ENCODE measurements around the gene TEDC1.

TEDC1 gene

DNA sequence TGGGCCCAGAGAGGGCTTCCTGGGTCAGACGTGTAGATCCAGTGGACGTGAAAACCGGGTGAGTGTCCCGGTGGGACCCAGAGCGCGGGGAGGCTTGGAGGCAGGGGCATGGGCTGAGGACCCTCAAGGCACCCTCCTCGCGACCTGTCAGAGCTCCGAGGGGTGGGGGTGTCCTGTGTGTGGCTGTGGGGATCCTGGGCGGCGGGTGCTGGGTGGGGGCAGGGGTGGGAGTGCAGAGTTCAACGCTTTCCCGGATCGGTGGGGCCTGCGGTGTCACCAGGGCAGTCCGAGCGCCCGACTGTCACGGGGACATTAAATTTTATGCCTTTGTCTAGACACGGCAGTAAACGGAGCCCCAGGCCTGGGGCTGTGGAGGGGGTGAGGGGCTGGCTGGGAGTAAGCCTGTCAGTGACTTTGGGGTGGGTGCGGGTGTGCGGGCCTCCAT is 36.4 kb downstream of the TEDC1 start:
- DNase-seq: no peak

DNA sequence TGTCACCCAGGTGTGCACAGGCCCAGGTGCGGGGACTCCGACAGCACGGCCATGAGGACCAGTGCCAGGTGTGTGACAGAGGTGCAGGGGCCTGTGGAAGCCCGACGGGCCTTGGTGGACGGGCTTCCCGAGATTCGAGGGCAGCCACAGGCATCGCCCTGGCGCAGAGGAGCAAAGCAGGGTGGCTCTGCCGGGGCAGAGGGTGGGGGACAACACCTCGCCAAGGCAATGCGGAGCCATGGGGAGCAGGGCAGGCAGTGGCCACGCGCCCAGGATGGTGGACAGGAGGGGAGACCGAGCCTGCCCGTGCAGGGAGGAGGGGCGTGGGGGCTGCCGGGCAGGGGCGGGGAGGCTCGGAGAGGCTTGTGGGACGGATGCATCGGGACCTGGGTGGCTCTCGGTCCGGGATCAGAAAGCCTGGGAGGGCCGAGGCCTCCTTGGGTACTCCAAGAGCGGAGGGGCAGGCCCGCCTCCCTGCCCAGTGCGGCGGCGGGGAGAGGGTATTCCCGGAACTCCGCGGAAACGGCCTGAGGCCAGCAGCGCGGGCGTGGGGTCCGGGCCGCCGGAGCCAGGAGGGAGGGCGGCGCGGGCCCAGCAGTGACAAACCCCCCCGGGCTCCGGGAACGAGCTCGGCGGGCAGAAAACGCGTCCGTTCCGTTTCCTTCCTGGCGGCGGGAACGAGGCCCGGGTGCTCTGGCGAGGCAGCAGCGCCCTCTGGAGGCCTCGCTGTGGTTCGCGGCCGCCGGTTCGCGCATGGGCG is 37.0 kb downstream of the TEDC1 start:
- DNase-seq: peak; percentile 81

DNA sequence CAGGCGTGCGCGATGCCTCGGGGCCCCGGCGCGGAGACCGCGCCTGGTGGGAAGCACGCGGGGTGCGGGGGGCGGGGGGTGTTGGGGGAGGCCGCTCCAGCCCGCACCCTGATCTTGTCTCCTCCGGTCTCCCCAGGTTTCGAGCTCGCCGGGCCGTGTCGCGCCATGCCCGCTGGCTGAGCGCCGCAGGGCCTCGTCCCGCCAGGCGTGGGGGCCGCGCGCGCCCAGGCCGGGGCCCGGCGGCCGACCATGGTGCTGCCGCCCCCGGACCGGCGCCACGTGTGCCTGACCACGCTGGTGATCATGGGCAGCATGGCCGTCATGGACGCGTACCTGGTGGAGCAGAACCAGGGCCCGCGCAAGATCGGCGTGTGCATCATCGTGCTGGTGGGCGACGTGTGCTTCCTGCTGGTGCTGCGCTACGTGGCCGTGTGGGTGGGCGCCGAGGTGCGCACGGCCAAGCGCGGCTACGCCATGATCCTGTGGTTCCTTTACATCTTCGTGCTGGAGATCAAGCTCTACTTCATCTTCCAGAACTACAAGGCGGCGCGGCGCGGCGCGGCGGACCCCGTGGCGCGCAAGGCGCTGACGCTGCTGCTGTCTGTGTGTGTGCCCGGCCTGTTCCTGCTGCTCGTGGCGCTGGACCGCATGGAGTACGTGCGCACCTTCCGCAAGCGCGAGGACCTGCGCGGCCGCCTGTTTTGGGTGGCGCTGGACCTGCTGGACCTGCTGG is 37.7 kb downstream of the TEDC1 start:
- DNase-seq: no peak

DNA sequence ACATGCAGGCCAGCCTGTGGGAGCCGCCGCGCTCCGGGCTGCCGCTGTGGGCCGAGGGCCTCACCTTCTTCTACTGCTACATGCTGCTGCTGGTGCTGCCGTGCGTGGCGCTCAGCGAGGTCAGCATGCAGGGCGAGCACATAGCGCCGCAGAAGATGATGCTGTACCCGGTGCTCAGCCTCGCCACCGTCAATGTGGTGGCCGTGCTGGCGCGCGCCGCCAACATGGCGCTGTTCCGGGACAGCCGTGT is 38.2 kb downstream of the TEDC1 start:
- DNase-seq: no peak

DNA sequence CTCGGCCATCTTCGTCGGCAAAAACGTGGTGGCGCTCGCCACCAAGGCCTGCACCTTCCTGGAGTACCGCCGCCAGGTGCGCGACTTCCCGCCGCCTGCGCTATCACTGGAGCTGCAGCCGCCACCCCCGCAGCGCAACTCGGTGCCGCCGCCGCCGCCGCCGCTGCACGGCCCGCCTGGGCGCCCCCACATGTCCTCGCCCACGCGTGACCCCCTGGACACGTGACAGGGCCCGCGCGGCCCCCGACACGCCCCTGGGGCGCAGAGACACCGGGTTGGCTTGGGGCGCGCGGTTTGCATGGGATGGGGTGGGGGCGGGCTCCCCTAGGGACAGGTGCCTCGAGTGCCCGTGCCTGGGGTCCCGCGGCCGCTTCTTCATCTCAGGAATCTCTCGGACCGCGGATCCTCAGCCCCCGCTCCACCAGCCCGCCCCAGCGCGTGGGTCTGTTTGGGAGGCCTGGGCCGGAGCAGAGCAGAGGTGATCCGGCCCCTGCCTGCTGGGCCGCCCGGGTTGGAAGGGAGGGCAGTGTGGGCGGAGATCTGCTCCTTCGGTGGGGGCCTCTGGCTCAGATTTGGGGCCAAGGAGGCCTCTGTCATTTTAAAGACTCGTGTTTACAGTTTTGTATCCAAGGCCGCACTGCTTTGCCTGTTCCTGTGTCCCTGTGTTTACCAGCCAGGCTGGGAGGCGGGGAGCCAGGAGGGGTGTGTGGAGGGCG is 38.7 kb downstream of the TEDC1 start:
- DNase-seq: no peak

DNA sequence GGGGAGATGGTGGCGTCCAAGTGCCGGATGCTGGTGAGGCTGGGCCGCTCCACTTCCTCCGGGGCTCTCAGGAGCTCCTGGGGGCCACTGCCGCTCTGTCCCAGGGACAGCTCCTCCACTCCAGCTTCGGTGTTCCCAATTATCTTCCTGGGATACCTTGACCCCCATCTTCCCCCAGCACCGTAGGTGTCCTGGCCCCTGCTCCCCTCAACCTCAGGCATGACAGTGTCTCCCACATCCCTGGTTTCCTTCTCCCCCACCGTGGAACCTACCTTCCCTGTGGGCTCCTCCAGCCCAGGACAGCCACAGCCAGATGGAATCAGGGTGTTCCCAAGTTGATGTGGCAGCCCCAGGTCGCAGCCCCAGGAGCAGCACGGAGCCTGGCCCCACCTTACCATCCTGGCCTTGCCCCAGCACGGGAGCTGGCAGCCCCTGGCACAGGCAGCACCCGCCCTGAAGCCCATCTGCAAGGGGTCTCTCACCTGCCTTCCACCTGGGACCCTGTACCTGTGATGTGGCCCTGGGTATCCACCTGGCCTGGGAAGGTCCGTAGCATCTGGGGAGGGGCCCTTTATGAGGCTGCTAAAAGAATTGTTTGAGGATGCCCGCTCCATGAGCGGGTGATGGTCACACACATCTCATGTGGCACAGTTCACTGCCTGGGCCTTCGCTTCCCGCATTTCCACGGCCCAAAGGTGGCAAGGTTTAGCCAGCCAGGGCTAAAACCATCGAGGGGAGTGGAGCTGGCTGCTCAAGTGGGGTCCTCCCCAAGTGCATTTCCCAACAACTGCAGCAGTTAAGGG is 39.4 kb downstream of the TEDC1 start:
- no peak for DNase-seq

DNA sequence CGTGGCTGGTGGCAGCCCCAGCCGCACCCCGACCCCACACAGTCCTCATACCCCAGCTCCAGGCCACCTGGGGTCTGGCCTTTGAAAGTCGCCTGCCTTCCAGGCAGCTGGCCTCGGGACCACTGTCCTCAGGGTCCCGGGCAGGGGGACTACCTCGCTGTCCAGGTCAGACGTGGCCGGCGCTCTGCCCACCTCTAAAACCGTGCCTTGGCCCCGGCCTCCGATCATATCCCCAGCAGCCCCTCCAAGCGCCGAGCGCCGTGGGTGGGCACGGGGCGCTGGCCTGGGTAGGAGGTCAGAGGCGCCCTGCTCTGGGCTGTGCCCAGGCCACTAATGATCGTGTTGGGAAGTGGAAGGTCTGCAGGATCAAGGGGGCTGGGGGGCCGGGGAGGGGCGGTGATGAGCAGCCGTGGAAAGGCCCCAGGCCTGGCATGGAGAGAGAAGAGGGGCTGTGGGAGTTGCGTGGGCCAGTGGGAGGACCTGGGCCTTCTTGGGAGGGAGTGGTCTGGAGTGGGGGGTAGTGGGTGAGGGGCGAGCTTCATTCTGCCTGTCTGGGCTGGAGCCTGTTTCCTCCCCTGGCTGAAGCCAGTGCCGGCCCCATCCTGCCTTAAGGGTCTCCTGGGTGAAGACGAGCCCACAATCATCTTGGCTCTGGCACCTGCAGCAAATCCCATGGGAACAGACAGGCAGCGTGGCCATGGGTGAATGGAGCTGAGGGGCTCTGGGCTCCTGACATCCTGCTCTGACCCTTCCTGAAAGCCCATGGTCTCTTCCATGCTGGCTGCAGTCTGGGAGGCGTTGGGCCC is 40.2 kb downstream of the TEDC1 start:
- DNase-seq: no peak

DNA sequence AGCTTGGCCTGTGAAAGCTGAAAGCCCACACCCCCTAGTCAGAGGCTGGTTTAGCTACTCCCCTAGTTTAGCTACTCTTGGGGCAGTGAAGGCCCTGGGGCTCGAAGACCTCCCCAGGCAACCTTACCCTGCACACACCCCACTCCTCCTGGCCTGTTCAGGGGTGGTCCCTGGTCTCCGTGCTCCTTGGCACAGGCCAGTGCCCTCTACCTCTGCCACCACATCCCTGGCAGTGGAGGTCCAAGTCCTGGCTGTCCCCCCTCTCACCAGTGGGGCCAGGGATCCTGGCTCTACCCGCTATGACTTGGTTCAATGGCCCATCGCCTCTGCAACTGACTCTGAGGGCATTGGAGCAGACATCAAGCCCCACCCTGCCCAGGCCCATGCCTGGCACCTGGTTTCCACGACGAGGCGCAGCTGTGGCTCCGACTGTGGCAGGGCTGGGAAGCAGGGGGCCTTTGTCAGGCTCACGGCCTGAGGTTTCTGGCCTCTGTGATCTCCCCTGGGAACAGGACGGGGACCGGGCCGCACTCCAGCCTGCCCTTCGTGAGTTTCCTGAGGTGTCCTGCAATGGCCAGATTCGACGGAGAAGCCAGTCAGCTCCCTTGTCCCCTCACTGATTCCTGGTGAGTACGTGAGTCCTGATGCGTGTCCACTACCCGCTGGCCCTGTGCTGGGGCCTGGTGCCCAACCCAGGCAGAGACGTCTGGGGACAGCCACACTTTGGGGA is 41.0 kb downstream of the TEDC1 start:
- no peak for DNase-seq

DNA sequence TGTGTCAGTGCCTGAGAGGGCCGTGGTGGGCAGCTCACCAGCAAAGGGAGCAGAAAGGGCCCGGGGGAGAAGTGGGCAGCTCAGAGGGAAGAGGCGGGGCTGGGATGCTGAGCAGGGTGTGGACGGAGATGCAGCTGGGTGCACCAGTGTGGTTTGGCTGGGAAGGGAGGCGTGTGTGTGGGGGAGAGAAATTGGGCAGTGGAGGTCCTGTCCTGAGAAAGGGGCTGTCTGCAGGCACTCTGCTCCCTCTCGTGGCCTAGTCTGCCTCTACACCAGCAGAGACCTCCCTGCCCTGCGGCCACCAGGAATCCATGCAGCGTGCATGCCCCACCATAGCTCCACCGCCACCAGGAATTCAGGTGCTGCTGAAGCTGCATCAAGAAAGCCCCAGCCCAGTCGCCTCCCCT is 41.7 kb downstream of the TEDC1 start:
- no peak for DNase-seq

DNA sequence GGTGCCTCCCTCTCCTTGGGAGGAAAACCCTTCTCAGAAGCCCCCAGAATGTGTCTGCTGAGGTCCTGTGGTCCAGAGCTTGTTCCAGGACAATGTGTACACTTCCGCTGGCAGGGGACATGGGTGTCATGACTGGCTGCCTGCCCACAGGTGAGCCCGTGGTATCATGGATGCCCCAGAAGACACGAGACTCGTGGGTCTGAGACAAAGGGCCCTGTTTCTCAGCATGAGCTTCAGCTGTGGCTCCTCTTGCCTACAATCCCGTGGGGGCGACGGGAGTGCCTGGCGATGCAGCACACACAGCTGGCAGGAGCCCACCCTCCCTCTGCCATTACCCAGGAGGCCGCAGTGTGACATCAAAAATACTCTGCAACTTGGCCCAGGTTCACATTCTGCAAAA is 42.3 kb downstream of the TEDC1 start:
- DNase-seq: no peak

DNA sequence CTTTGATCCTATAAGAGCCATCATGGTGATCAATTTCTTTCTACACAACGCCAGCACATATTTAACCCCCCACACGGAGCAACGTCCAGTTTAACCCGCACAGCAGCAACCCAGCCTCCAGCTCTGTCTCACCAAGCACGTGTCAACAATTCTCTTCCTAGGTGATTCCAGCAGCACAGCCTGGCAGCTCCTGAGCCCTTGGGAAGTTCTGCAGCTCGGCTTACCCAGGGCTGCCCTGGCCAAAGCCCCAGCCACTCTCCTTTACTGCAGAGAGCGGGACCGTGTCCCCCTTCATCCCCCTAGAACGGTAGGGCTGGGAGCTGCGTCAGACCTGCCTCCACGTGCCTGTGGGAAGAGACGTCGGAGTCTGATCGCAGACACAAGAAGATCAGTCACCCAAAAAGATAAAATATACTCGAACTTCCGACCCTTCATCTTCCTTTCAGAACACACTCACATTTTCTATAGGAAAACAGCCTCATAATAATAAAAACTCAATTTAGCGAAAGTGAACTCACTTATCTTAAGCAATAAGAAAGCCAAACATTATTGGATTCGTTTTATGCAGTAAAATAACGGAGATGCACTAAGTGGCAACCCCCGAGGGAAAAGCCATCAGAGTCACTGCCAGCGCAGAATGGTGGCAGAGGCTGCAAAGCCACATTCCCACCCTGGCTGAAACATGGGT is 42.9 kb downstream of the TEDC1 start:
- no peak for DNase-seq

DNA sequence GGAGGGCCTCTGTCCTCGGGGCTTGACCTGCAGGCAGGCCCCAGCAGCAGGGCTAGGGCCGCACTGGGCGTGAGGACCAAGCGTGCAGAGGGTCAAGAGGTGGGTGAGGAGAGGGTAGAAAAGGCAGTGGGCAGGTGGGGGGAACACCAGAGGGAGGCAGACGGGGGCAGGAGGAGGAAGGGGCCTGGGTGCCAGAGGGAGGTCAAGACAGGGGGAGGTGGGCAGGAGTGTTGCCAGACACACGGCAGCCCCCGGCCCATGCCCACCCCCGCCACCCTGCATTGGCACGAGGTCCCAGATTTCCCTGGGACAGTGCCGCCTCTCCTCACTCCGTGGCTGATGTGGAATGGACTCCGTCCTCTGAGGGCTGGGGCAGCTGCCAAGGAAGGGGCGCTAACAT is 43.5 kb downstream of the TEDC1 start:
- DNase-seq: no peak

DNA sequence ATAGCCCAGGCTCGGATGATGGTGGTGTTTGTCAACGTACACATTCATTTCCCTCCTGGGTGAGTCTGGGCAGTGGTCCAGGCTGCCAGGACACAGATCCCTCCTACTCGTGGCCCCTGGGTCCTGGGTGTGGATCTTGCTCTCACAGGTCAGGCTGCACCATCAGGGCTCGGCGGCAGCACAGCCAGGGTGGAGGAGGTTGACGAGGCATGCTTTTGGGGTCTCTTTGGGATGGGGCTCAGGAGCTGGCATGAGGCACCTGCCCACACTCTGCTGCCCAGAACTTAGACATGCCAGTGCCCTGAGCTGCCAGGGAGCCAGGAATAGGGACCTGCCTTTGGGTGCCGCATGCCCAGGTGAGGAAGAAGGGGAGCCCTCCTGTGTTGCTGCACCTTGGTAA is 45.0 kb downstream of the TEDC1 start:
- no peak for DNase-seq

DNA sequence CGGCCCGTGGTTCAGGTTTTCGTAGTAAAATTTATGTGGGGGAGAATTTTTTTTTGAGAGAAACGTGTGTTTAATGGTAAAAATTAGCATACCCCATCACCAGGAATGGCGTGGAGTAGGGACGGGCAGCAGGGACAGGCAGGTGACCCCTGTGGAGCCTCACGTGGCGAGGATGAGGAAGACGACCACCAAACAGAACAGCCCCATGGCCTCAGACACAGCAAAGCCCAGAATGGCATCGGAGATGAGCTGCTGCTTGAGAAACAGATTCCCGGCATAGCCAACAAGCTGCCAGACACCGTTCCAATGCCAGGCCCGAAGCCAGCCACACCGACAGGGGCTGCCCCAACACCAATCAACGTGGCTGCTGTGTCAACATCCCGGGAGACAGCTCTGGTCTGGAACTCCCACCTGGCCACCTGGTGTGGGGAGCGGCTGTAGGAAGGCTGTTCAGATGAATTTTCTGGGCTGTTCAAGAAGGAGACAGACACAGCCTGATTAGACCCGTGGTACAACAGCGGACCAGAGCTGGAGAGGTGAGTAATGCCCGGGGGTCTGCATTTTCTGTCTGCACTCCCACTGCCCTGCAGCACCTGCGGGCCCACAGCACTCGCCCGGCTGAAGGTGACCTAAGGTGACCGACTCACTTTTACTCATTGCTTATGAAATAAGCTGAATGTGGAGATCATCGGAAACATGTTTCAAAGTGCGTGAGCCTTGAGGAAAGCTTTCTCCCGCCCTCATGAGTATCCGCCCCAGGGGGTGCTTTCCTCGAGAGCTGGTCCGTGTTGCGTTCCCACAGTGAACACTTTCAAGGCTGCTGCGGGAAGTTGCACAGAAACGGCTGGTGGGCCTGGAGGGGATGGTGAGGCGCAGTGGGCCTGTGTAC is 45.9 kb downstream of the TEDC1 start:
- no peak for DNase-seq

DNA sequence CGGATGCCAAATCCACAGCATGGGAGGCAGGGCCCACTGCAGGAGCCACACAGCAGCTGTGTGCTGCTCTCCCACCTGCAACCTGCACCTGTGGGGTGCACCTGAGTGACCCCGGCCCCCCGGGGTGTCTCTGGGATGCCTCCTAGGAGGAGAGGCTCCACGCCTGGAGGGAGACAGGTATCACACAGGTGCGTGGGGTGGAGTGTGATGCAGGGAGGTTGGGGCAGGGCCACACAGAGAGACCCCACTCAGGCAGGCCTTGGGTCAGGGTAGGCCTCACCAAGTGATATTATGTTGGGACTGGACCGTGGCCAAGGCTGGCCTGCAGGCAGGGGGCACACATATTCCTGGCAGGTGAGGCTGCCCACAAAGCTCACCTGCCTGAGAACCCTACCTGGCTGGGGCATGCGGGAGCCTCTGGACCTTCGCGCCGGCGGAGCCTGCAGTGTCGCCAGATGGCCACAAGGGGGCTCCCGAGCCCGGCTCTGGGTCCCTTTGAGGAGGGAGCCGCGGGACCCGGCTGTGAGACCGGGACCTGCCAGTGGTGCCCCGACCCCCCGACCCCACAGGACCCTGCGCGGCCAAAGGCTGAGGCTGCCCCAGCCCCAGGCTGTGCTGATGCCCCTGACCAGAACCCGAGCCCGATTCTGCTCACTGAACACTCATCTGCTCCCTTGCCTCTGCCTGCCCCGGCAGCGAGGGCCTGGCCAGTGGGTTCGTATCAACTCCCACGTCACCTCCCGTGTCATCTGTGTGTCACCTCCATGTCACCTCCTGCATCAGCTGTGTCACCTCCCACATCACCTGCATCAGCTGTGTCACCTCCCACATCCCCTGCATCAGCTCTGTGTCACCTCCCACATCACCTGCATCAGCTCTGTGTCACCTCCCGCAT is 46.8 kb downstream of the TEDC1 start:
- peak; percentile 29 for DNase-seq

DNA sequence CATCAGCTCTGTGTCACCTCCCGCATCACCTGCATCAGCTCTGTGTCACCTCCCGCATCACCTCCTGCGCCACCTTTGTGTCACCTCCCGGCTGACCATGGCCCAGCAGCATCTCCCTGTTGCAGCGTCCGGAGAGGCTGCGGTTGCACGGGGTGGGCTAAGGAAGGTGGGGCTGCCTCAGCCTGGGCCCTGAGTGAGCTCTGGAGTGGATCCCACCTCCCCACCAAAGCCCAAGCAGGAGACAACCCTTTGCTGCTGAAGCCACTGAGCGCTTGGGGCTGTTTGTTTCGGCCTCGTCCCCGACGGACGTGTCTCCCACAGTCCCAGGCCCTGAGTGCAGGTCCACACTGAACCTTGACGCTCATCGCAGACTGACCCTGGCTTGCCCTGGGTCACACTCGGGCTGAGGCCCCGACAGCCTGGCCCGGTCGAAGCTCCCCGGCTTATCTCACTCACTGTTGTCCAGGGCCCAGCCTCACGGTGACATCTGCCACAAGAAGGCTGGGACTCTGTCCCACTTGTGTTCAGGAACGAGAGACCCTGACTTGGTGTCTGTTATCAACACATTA is 47.5 kb downstream of the TEDC1 start:
- no peak for DNase-seq

DNA sequence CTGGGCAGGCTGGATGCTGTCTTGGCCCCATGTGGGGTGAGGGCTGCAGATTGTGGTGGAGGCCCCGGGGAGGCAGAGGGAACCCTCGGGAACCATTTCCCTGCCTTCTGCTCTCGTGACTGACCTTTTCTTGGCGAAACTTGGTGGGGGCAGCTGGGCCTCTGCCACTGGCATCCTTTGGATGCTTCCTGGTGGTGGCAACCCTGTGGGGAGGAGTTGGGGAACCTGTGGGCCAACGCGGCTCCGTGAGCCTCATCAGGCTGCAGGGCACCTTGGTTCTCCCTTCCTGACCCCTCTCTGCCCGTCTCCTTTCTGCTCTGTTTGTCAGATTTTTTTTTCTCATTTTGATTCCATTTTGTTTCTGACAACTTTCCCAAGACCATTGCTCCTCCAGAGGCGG is 49.8 kb downstream of the TEDC1 start:
- no peak for DNase-seq

DNA sequence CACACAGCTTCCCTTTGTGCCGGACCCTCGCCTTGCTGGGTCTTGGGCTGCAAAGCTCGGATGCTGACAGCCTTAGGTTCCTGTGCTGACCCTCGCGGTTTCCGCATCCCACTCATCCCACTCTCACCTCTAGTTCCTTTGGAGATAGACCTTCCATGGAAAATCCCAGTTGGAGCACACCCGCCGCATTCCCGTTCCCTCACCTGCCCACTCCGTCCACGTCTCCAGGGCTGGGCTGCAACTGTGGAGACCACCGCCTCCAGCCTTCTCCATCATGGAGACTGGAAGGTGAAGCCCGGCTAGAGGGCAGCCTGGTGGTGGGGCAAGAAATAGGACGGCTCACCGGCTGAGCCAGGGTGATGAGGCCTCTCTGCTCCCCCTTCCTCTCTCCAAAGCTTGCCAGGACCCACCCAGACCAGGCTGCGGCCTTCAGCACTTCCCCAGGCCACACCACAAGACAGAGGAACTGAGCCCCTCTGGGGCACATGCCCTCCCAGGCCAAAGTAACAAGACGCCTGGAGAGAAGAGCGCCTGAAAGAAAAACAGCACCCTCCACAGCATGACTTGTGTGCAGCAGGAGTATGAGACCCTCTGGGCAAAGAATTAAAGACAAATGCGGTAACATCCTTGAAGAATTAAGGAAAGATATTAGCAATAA is 50.3 kb downstream of the TEDC1 start:
- no peak for DNase-seq
